MCF 10A (cell line): ENCODE measurements around the gene UNC79. TPM values are rescaled to one million over a fixed set of nuclear protein-coding genes. Genes with fewer than 3 reads are reported as not detected.

Experiments
- BruUV-seq: library from RNA; stranded (reverse); fragments of 400-500 nt; replicated peaks from 2 replicates; lab custom pipeline; 2021; lab: Mats Ljungman, UMichigan
- CTCF ChIA-PET: fragments of 300-600 bp; sonication (Branson Sonifier 250); formaldehyde crosslinking; extraction: SDS; loops from one replicate; lab custom pipeline; 2021; ENCODE audit warnings: antibody characterized with exemption, inconsistent platforms; lab: Yijun Ruan, JAX
- POLR2A ChIA-PET: fragments of 300-600, 350-650 bp; sonication (Branson Sonifier 250); formaldehyde crosslinking; extraction: SDS; loops from one replicate; lab custom pipeline; 2020; ENCODE audit warnings: antibody characterized with exemption, inconsistent platforms; lab: Yijun Ruan, JAX
- DNase-seq: peaks from one replicate; pipeline ENCODE4 v3.0.0-alpha.2; 2018; ENCODE audit not compliant: unreplicated experiment
- H3K27ac Mint-ChIP-seq: one replicate; pipeline ENCODE4 v1.8.0; 2022; ENCODE audit warnings: mild to moderate bottlenecking, low read depth, mixed read lengths; ENCODE audit not compliant: unreplicated experiment
- H3K27me3 Mint-ChIP-seq: one replicate; pipeline ENCODE4 v1.8.0; 2022; ENCODE audit warnings: mixed read lengths; ENCODE audit not compliant: insufficient read depth, unreplicated experiment
- H3K36me3 Mint-ChIP-seq: one replicate; pipeline ENCODE4 v1.8.0; 2022; ENCODE audit warnings: mild to moderate bottlenecking, moderate library complexity, mixed read lengths; ENCODE audit not compliant: insufficient read depth, unreplicated experiment
- H3K4me1 Mint-ChIP-seq: one replicate; pipeline ENCODE4 v1.8.0; 2022; ENCODE audit warnings: mixed read lengths; ENCODE audit not compliant: insufficient read depth, unreplicated experiment
- H3K4me3 Mint-ChIP-seq: one replicate; pipeline ENCODE4 v1.8.0; 2022; ENCODE audit warnings: mild to moderate bottlenecking, moderate library complexity, mixed read lengths; ENCODE audit not compliant: unreplicated experiment
- H3K9me3 Mint-ChIP-seq: one replicate; pipeline ENCODE4 v1.8.0; 2022; ENCODE audit warnings: mixed read lengths; ENCODE audit not compliant: unreplicated experiment
- CTCF ChIP-seq: fragments of 200-600 bp; IDR thresholded peaks from one replicate; pipeline ENCODE4 v1.8.0; 2022; ENCODE audit warnings: antibody characterized with exemption, mild to moderate bottlenecking; ENCODE audit not compliant: unreplicated experiment
- intact Hi-C: fragments of 100-400 bp; cut with micrococcal nuclease; formaldehyde crosslinking; loops from 2 replicates; pipeline ENCODE4 v1.14.1; 2022
- total RNA-seq: library from RNA; stranded (reverse); gene quantifications from 2 replicates; pipeline ENCODE4 v1.2.3, GENCODE V29; 2022

The UNC79 gene
- total RNA-seq, 1 experiment from 2014 or later = 0.05 TPM

DNA sequence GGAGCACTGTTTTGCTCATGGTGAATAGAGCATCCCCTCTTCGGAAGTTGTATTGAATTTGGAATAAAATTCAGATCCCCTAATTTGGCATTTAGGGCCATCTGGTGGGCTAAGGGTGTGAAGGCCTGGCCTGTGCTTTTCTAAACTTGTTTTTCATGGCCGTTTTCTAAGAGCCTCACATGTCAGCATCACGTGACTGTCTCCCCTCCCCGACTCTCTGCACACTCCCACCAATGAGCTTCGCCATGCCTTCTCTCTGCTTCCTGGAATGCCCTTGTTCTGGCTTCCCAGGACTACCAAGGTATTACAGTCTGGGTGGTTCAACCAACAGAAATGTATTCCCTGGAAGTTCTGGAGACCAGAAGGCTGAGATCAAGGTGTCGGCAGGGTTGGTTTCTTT is 272.2 kb downstream of the UNC79 start:
- Mint-ChIP-seq H3K27me3 (peaks cover 40% of the 10 kb centered on the region), H3K27ac (no peak overlapping the region)
- no TSS peak for BruUV-seq

GRCh38 chr14:93703941-93704340 is 273.2 kb downstream of the UNC79 start:
- H3K4me1 Mint-ChIP-seq = peaks cover 2% of the 10 kb centered on the region
- ChIA-PET CTCF (interaction anchor here (1.0 to 1.7 kb wide), 2 partner anchors 9 to 189 kb away, joined by 3 read pairs; no protein-coding TSS in a partner anchor), POLR2A (no interaction called here)
- peaks cover 4% of the 10 kb centered on the region for H3K36me3 Mint-ChIP-seq
- TF ChIP-seq CTCF = no peak
- intact Hi-C loops = no loop called here
- H3K4me3 Mint-ChIP-seq = no peak overlapping the region
- H3K27me3 Mint-ChIP-seq = peaks cover 39% of the 10 kb centered on the region
- no peak overlapping the region for H3K27ac Mint-ChIP-seq
- BruUV-seq = no TSS peak
- no peak for DNase-seq
- peaks cover 9% of the 10 kb centered on the region for H3K9me3 Mint-ChIP-seq

More for the DNA sequence above, 272.2 kb downstream of the UNC79 start:
- intact Hi-C loops = no loop called here
- TF ChIP-seq CTCF = no peak
- H3K4me1 Mint-ChIP-seq = no peaks in the 10 kb centered on the region
- H3K9me3 Mint-ChIP-seq = peaks cover 12% of the 10 kb centered on the region
- DNase-seq = no peak
- POLR2A ChIA-PET = no interaction called here
- no peak overlapping the region for H3K4me3 Mint-ChIP-seq
- CTCF ChIA-PET = interaction anchor here (1.0 to 1.7 kb wide), 2 partner anchors 10 to 190 kb away, joined by 3 read pairs; no protein-coding TSS in a partner anchor
- no peaks in the 10 kb centered on the region for H3K36me3 Mint-ChIP-seq

DNA sequence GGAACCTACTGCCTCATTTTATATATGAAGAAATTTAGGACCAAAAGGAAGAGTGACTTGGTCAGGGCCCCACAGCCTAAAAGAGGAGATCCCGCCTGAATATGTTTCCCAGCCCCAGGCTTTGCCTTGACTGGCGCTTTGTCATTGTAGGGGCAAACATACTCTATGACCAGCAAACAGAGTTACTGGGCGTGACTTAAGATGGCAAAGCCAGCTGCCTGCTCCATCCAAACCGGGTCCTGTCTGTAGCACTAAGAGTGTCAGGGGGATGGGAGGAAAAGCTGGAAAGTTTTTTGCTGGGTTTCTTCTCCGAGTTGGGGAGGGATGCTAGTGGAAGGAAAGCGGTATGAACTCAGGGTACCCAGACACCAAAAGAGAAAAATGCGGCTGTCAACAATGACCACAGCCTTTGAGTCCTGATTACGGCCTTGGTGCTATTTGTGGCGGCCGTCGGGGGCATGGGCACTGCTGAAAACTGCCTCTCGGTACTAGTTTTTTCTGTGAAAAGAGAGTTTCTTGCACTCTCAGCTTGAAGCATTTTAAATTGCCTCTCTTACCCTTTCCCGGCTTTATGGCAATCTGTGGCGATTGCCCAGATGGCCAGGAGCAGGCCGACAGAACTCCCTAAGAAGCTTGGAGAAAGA is 274.9 kb downstream of the UNC79 start:
- peaks cover 5% of the 10 kb centered on the region for H3K36me3 Mint-ChIP-seq
- DNase-seq = no peak
- H3K27ac Mint-ChIP-seq = no peak overlapping the region
- ChIA-PET POLR2A (no interaction called here), CTCF (interaction anchor here (1.1 kb wide), 1 partner anchor 49 kb away, joined by 3 read pairs; no protein-coding TSS in a partner anchor)
- H3K27me3 Mint-ChIP-seq = peaks cover 22% of the 10 kb centered on the region
- no TSS peak for BruUV-seq
- intact Hi-C loops = no loop called here
- no peak for TF ChIP-seq CTCF
- H3K4me3 Mint-ChIP-seq = no peak overlapping the region
- peaks cover 6% of the 10 kb centered on the region for H3K4me1 Mint-ChIP-seq
- H3K9me3 Mint-ChIP-seq = no peaks in the 10 kb centered on the region

DNA sequence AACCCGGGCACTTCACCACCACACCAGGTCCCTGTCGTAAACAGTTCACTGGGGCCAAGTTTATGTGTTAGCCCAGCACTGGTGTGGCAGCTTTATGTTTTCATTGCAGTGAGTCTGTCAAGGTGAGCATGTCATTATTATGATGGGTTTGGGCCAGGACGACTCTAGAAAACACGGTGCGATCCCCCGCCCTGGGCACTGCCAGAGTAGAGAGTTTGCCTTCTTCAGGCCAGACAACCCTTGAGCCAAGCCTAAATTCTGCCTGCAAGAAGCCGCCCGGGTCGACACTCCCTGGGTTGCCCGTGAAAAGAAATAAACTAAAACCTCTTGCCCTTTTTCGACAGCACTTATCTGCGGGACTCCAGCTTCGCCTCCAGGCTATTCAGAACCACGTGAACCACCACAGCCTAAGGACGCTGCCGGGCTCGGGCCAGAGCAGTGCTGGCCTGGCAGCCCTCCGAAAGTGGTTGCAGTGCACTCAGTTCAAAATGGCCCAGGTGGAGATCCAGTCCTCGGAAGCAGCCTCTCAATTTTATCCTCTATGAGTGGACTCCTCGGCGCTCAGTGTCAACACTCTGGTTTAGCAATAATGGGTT is 275.7 kb downstream of the UNC79 start:
- Mint-ChIP-seq H3K36me3 (peaks cover 5% of the 10 kb centered on the region), H3K4me1 (peaks cover 6% of the 10 kb centered on the region), H3K4me3 (no peak overlapping the region), H3K27ac (no peak overlapping the region), H3K27me3 (peaks cover 14% of the 10 kb centered on the region), H3K9me3 (no peaks in the 10 kb centered on the region)
- intact Hi-C loops = no loop called here
- ChIA-PET POLR2A (no interaction called here), CTCF (no interaction called here)
- BruUV-seq = no TSS peak
- DNase-seq = no peak
- no peak for TF ChIP-seq CTCF
